H1 (cell line): ENCODE data around the gene ATP7B. TPM values are rescaled to one million over a fixed set of nuclear protein-coding genes. Genes with fewer than 3 reads are reported as not detected.

Experiments
- CTCF ChIA-PET: fragments of 300-600 bp; sonication (Branson Sonifier 250); formaldehyde crosslinking; loops from one replicate; lab custom pipeline; 2021; ENCODE audit not compliant: partially characterized antibody; lab: Charles Lee
- POLR2A ChIA-PET: fragments of 300-600 bp; sonication (Branson Sonifier 250); formaldehyde crosslinking; loops from one replicate; lab custom pipeline; 2021; ENCODE audit warnings: inconsistent platforms; ENCODE audit not compliant: partially characterized antibody; lab: Charles Lee
- DNase-seq, 2 experiments: peaks; one replicate each; pipeline versions ENCODE4 v3.0.0 to v3.0.0-alpha.2; 2010 to 2022; ENCODE audit warnings: low spot score in 2 of 2, low read depth in 1 of 2, mixed read lengths in 1 of 2
- FAIRE-seq: peaks from 2 replicates; lab custom pipeline; 2011; peaks lifted over from hg19 to GRCh38; lab: Jason Lieb, UNC
- H2AFZ ChIP-seq: 2 replicates; pipeline ENCODE4 v1.8.1; 2012; ENCODE audit warnings: low read length, inconsistent platforms
- H2AK5ac ChIP-seq: 2 replicates; pipeline ENCODE4 v1.6.1; 2013; ENCODE audit warnings: low read depth, low read length
- H2BK120ac ChIP-seq: replicated peaks from 2 replicates; pipeline ENCODE3; 2013; ENCODE audit warnings: low read depth, low read length, inconsistent platforms
- H2BK12ac ChIP-seq: 2 replicates; pipeline ENCODE4 v1.6.1; 2013; ENCODE audit warnings: low read depth, low read length
- H2BK15ac ChIP-seq: 2 replicates; pipeline ENCODE4 v1.6.1; 2013; ENCODE audit warnings: low read length
- H2BK20ac ChIP-seq: 2 replicates; pipeline ENCODE4 v1.6.1; 2013; ENCODE audit warnings: low read length
- H2BK5ac ChIP-seq: 2 replicates; pipeline ENCODE4 v1.6.1; 2013; ENCODE audit warnings: low read depth, low read length
- H3K14ac ChIP-seq: 2 replicates; pipeline ENCODE4 v1.6.1; 2013; ENCODE audit warnings: inconsistent platforms; ENCODE audit not compliant: insufficient read length
- H3K18ac ChIP-seq: 2 replicates; pipeline ENCODE4 v1.6.1; 2013; ENCODE audit warnings: low read length; ENCODE audit errors: extremely low read depth
- H3K23ac ChIP-seq: 2 replicates; pipeline ENCODE4 v1.6.1; 2013; ENCODE audit warnings: inconsistent platforms; ENCODE audit not compliant: insufficient read length
- H3K23me2 ChIP-seq: 2 replicates; pipeline ENCODE4 v1.6.1; 2013; ENCODE audit warnings: low read depth, low read length
- H3K27ac ChIP-seq: 2 replicates; pipeline ENCODE4 v1.6.1; 2011; ENCODE audit warnings: low read depth, low read length, inconsistent platforms
- H3K27me3 ChIP-seq, 4 experiments: replicated peaks in 1 of 4; 1 replicate in 1 of 4; 2 replicates in 3 of 4; pipeline versions ENCODE4 v1.6.1 to v1.8.1; 2011 to 2013; ENCODE audit warnings: low read length in 3 of 4, mild to moderate bottlenecking in 3 of 4, inconsistent platforms in 2 of 4, mixed read lengths in 2 of 4, moderate library complexity in 1 of 4; ENCODE audit not compliant: control insufficient read depth in 3 of 4, insufficient read depth in 3 of 4; ENCODE audit errors: extremely low read depth in 1 of 4
- H3K36me3 ChIP-seq, 4 experiments: 2 replicates each; pipeline versions ENCODE4 v1.6.1 to v1.8.1; 2011 to 2013; ENCODE audit warnings: mild to moderate bottlenecking in 4 of 4, low read length in 3 of 4, moderate library complexity in 2 of 4, control low read depth in 1 of 4, inconsistent platforms in 1 of 4; ENCODE audit not compliant: insufficient read depth in 4 of 4, control insufficient read depth in 2 of 4
- H3K4ac ChIP-seq: replicated peaks from 2 replicates; pipeline ENCODE3; 2013; ENCODE audit warnings: low read length, low read depth, mixed read lengths, inconsistent platforms; ENCODE audit not compliant: insufficient read length
- H3K4me1 ChIP-seq, 4 experiments: replicated peaks in 1 of 4; 1 replicate in 1 of 4; 2 replicates in 3 of 4; pipeline versions ENCODE4 v1.6.1 to v1.8.1; 2011 to 2013; ENCODE audit warnings: low read length in 3 of 4, inconsistent platforms in 2 of 4, mixed read lengths in 1 of 4; ENCODE audit not compliant: insufficient read depth in 4 of 4, control insufficient read depth in 3 of 4
- H3K4me2 ChIP-seq, 2 experiments: 2 replicates each; pipeline versions ENCODE4 v1.6.1 to v1.8.1; 2011 to 2013; ENCODE audit warnings: low read depth in 2 of 2, low read length in 2 of 2, control low read depth in 1 of 2, inconsistent platforms in 1 of 2, mild to moderate bottlenecking in 1 of 2; ENCODE audit not compliant: insufficient read depth in 1 of 2
- H3K4me3 ChIP-seq, 4 experiments: fragments of 200-600, 300-600 bp in 1 of 4; sonication (generic), shearing (Covaris generic), sonication (Bioruptor Twin) in 1 of 4; 2 replicates each; pipeline versions ENCODE4 v1.5.1 to v1.8.1; 2011 to 2016; ENCODE audit warnings: low read length in 4 of 4, low read depth in 3 of 4, control low read depth in 2 of 4, inconsistent platforms in 2 of 4, mild to moderate bottlenecking in 2 of 4, mixed read lengths in 1 of 4, moderate library complexity in 1 of 4; ENCODE audit not compliant: insufficient read depth in 2 of 4; ENCODE audit errors: extremely low read depth in 1 of 4
- H3K56ac ChIP-seq: replicated peaks from 2 replicates; pipeline ENCODE3; 2013; ENCODE audit warnings: low read depth, mild to moderate bottlenecking, mixed read lengths, low read length, inconsistent platforms; ENCODE audit not compliant: insufficient read length
- H3K79me1 ChIP-seq: 2 replicates; pipeline ENCODE4 v1.6.1; 2013; ENCODE audit warnings: low read depth, low read length, control low read depth
- H3K79me2 ChIP-seq, 2 experiments: 2 replicates each; pipeline versions ENCODE4 v1.6.1 to v1.8.1; 2012 to 2013; ENCODE audit warnings: low read length in 2 of 2, mild to moderate bottlenecking in 2 of 2, inconsistent platforms in 1 of 2; ENCODE audit not compliant: insufficient read depth in 2 of 2, control insufficient read depth in 1 of 2
- H3K9ac ChIP-seq, 4 experiments: replicated peaks in 1 of 4; 1 replicate in 1 of 4; 2 replicates in 3 of 4; pipeline versions ENCODE4 v1.6.1 to v1.8.1; 2011 to 2013; ENCODE audit warnings: low read depth in 3 of 4, low read length in 3 of 4, control low read depth in 2 of 4, mild to moderate bottlenecking in 2 of 4, moderate library complexity in 2 of 4, inconsistent platforms in 1 of 4; ENCODE audit errors: extremely low read depth in 1 of 4
- H3K9me3 ChIP-seq, 2 experiments: 2 replicates each; pipeline versions ENCODE4 v1.6.1 to v1.8.1; 2012 to 2013; ENCODE audit warnings: mild to moderate bottlenecking in 2 of 2, moderate library complexity in 2 of 2, control low read depth in 1 of 2, inconsistent platforms in 1 of 2, low read depth in 1 of 2, low read length in 1 of 2, mixed read lengths in 1 of 2; ENCODE audit not compliant: insufficient read depth in 2 of 2
- H4K20me1 ChIP-seq, 2 experiments: replicated peaks in 1 of 2; 2 replicates each; pipeline versions ENCODE3 to v1.8.1; 2011 to 2013; ENCODE audit warnings: inconsistent platforms in 2 of 2, low read length in 2 of 2, mild to moderate bottlenecking in 1 of 2; ENCODE audit not compliant: insufficient read depth in 2 of 2, control insufficient read depth in 1 of 2
- H4K5ac ChIP-seq: 2 replicates; pipeline ENCODE4 v1.6.1; 2013; ENCODE audit warnings: low read length, low read depth, mixed read lengths, inconsistent platforms; ENCODE audit not compliant: insufficient read length
- H4K8ac ChIP-seq: 2 replicates; pipeline ENCODE4 v1.8.0; 2013; ENCODE audit warnings: mild to moderate bottlenecking, moderate library complexity, low read length, inconsistent platforms; ENCODE audit not compliant: insufficient read depth; ENCODE audit errors: extremely low read depth
- H4K91ac ChIP-seq: replicated peaks from 2 replicates; pipeline ENCODE3; 2013; ENCODE audit warnings: low read length, mixed read lengths, inconsistent platforms; ENCODE audit not compliant: insufficient read length
- RAD21 ChIP-seq, 2 experiments: IDR thresholded peaks in 1 of 2; conservative IDR thresholded peaks in 1 of 2; 2 replicates each; pipeline ENCODE4 v1.6.1; 2011; ENCODE audit warnings: low read depth in 2 of 2, low read length in 2 of 2, improper control_type of control experiment in 1 of 2, inconsistent platforms in 1 of 2, mild to moderate bottlenecking in 1 of 2, moderate library complexity in 1 of 2
- WGBS, 2 experiments: shearing (Covaris generic) in 1 of 2; methylation state at CpG; one replicate each; pipeline versions ENCODE4 v1.1.6 to v1.1.7; 2013 to 2015; ENCODE audit warnings: low lambda C conversion rate in 2 of 2, mixed read lengths in 2 of 2, inconsistent platforms in 1 of 2, low coverage in 1 of 2, missing lambda C conversion rate in 1 of 2; ENCODE audit not compliant: insufficient replicate concordance in 2 of 2, insufficient coverage in 1 of 2, insufficient read length in 1 of 2; ENCODE audit errors: extremely low coverage in 1 of 2, missing lambda C conversion rate in 1 of 2; 5-methylcytosine and 5-hydroxymethylcytosine counted together
- polyA plus RNA-seq, 7 experiments: library from polyadenylated mRNA; depleted of rRNA in 3 of 7; stranded (reverse) in 5 of 7; unstranded in 2 of 7; fragments of >200 nt in 5 of 7; fragments of 200-250 nt in 2 of 7; gene quantifications; 1 replicate in 5 of 7; 2 replicates in 1 of 7; 4 replicates in 1 of 7; pipeline versions ENCODE4 v1.2.1 to v1.2.3, GENCODE V29; 2011 to 2013; ENCODE audit warnings: missing spikeins in 2 of 7, mixed read lengths in 2 of 7
- total RNA-seq: library from RNA; stranded (reverse); fragmentation: NEBNext Ultra II Directional; extraction: Animal tissue kit (Norgen Biotek cat#: 25700); gene quantifications from 2 replicates; pipeline ENCODE4 v1.2.1, GENCODE V29; 2021
- TF ChIP-seq, protein P1 (sequence below): IDR thresholded peaks from 2 replicates; pipeline ENCODE4 v1.6.1; 2012; ENCODE audit warnings: inconsistent platforms
- TF ChIP-seq, protein P2 (sequence below), 3 experiments: IDR thresholded peaks; 1 replicate in 2 of 3; 2 replicates in 1 of 3; pipeline versions ENCODE4 v1.5.1 to v1.6.1; 2011; ENCODE audit warnings: low read length in 3 of 3, mild to moderate bottlenecking in 3 of 3, inconsistent platforms in 2 of 3, low read depth in 1 of 3, moderate library complexity in 1 of 3; ENCODE audit not compliant: insufficient read depth in 1 of 3; ENCODE audit errors: control extremely low read depth in 1 of 3

Gene ATP7B
- total and polyA plus RNA-seq, 2 of the 8 experiments (the other 6 are each of a cell fraction or from before 2014, with no cell fraction given) = 4.1 to 9.2 TPM

DNA sequence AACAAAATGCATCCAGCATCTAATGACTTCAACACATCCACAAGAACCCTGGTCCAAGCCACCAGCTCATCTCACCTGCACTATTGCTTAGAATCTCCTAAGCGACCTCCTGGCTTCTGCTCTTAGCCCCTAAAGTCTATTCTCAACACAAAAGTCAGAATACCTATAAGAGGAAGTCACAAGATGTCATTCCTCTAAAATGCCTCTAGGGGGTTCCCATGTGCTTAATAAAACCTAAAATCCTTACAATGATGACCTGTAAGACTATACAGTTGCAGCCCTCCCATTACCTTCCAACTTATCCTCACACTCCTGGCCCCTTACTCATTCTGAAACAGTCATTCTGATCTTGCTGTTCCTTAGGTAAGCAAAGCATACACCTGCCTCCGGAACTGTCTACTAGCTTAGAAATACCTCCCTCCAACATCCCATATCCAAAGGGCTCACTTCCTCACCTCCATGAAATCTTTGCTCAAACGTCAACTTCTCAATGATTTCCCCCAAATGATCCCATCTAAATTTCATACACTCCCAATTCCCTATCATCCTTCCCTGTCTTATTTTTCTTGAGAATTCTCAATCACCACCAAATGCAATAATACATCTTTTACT, 10.0 kb downstream of the ATP7B start:
- FAIRE-seq (no peak), DNase-seq (no peak)
- 67% methylated on average over 3 of the region's 3 CpGs; no CpG with 5 or more reads in 1 of the 2 experiments for WGBS, 2 experiments
- no peak overlapping the region for H2BK20ac ChIP-seq
- no peak overlapping the region for H3K14ac ChIP-seq
- H2BK12ac ChIP-seq = no peak overlapping the region
- no peak overlapping the region for H2BK120ac ChIP-seq
- H4K5ac ChIP-seq = no peak overlapping the region
- no peak overlapping the region for H3K23ac ChIP-seq
- H2BK15ac ChIP-seq = no peak overlapping the region
- H2AK5ac ChIP-seq = no peak overlapping the region
- no peak overlapping the region for H3K4ac ChIP-seq
- H3K36me3 ChIP-seq = no peaks in the 10 kb centered on the region
- ChIA-PET POLR2A (no interaction called here), CTCF (interaction anchor here (0.5 to 6.7 kb wide), 41 partner anchors 8 to 1994 kb away, joined by 3 to 107 read pairs (median 4); partner anchors contain the start of genes ALG11, ATP7B and NEK5)
- H3K18ac ChIP-seq = no peak overlapping the region
- H3K27ac ChIP-seq = no peak overlapping the region
- H3K79me1 ChIP-seq = peaks cover 4% of the 10 kb centered on the region; the same call in 1 of the 2 replicates
- H3K79me2 ChIP-seq = no peaks in the 10 kb centered on the region
- no peaks in the 10 kb centered on the region; a peak in 1 of 7 replicates for H3K27me3 ChIP-seq
- peaks cover 0 to 3% of the 10 kb centered on the region in 2 experiments for H4K20me1 ChIP-seq
- H3K4me1 ChIP-seq = peaks cover 0 to 19% (median 14%) of the 10 kb centered on the region in 4 experiments; a peak in 4 of 7 replicates
- H3K4me3 ChIP-seq = no peak overlapping the region
- no peak overlapping the region for H2AFZ ChIP-seq
- H2BK5ac ChIP-seq = no peak overlapping the region
- no peaks in the 10 kb centered on the region for H3K9me3 ChIP-seq
- no peak overlapping the region for H4K91ac ChIP-seq
- peaks cover 2% of the 10 kb centered on the region; the same call in 1 of the 2 replicates for H3K23me2 ChIP-seq
- peak; percentile 63 to 64 for TF ChIP-seq RAD21 (IDR thresholded peaks at IDR 0.05 in 1 of 2, conservative IDR thresholded peaks at IDR 0.05 in 1 of 2; ENCODE audit: low read depth in 2 of 2, low read length in 2 of 2)
- TF ChIP-seq, protein P1, sequence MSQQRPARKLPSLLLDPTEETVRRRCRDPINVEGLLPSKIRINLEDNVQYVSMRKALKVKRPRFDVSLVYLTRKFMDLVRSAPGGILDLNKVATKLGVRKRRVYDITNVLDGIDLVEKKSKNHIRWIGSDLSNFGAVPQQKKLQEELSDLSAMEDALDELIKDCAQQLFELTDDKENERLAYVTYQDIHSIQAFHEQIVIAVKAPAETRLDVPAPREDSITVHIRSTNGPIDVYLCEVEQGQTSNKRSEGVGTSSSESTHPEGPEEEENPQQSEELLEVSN = no peak
- TF ChIP-seq, protein P2, sequence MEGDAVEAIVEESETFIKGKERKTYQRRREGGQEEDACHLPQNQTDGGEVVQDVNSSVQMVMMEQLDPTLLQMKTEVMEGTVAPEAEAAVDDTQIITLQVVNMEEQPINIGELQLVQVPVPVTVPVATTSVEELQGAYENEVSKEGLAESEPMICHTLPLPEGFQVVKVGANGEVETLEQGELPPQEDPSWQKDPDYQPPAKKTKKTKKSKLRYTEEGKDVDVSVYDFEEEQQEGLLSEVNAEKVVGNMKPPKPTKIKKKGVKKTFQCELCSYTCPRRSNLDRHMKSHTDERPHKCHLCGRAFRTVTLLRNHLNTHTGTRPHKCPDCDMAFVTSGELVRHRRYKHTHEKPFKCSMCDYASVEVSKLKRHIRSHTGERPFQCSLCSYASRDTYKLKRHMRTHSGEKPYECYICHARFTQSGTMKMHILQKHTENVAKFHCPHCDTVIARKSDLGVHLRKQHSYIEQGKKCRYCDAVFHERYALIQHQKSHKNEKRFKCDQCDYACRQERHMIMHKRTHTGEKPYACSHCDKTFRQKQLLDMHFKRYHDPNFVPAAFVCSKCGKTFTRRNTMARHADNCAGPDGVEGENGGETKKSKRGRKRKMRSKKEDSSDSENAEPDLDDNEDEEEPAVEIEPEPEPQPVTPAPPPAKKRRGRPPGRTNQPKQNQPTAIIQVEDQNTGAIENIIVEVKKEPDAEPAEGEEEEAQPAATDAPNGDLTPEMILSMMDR (IDR thresholded peaks at IDR 0.05; ENCODE audit: control extremely low read depth in 1 of 3, insufficient read depth in 1 of 3, low read depth in 1 of 3, low read length in 3 of 3) = peak in 2 of 3 experiments; percentile 36 to 60; a peak in 2 of 4 replicates
- H4K8ac ChIP-seq = no peak overlapping the region
- H3K9ac ChIP-seq = no peak overlapping the region
- peak overlapping the region in 1 of 2 experiments; percentile 23; a peak in 1 of 4 replicates for H3K4me2 ChIP-seq
- no peak overlapping the region for H3K56ac ChIP-seq
